ENCODE results near the gene ATP2A2. TPM values are rescaled to one million over a fixed set of nuclear protein-coding genes. Genes with fewer than 3 reads are reported as not detected.

ATP2A2 gene
- total RNA-seq, 1 experiment from 2014 or later: 174 TPM

GRCh38 chr12:110354172-110354780 is 73.2 kb downstream of the ATP2A2 start:
- CTCF ChIA-PET: interaction anchor here (0.6 to 1.1 kb wide), 2 partner anchors 77 to 91 kb away, joined by 3 to 5 read pairs; no protein-coding TSS in a partner anchor
- Histone ChIP-seq H4K20me1 (ENCODE audit: low read length) (no peaks in the 10 kb centered on the region), H3K79me2 (ENCODE audit: low read length) (no peaks in the 10 kb centered on the region), H3K4me2 (ENCODE audit: low read length) (no peak overlapping the region), H2AFZ (ENCODE audit: low read length) (no peak overlapping the region), H3K27me3 (ENCODE audit: low read length) (no peaks in the 10 kb centered on the region), H3K27ac (ENCODE audit: low read length) (no peak overlapping the region), H3K9ac (ENCODE audit: low read length) (no peak overlapping the region), H3K36me3 (ENCODE audit: low read depth, low read length) (peaks cover 12% of the 10 kb centered on the region; the same call in 1 of the 2 replicates), H3K9me2 (replicated peaks; ENCODE audit: low read length) (no peaks in the 10 kb centered on the region), H3K4me1 (ENCODE audit: insufficient read depth, low read length) (no peaks in the 10 kb centered on the region), H3K4me3 (ENCODE audit: low read length) (no peak overlapping the region), H3K9me3 (ENCODE audit: low read length) (no peaks in the 10 kb centered on the region), H3F3A (ENCODE audit: low read length, unreplicated experiment) (no peaks in the 10 kb centered on the region)
- POLR2A ChIA-PET (ENCODE audit: unreplicated experiment): interaction anchor here (0.6 kb wide), 1 partner anchor 216 kb away, joined by 3 read pairs; no protein-coding TSS in a partner anchor
- no peak for ATAC-seq
- intact Hi-C loops (cut with micrococcal nuclease): no loop called here
- BruUV-seq (replicated peaks): no TSS peak
- TF ChIP-seq CTCF (conservative IDR thresholded peaks at IDR 0.05; ENCODE audit: low read depth, low read length) (no peak), EZH2 (IDR thresholded peaks at IDR 0.05; ENCODE audit: low read length, unreplicated experiment) (no peak), EZH2phosphoT487 (IDR thresholded peaks at IDR 0.05; ENCODE audit: borderline replicate concordance, low read length) (no peak)
- DNase-seq: no peak

- Histone ChIP-seq H3K4me1 (ENCODE audit: insufficient read depth, low read length) (no peaks in the 10 kb centered on the region), H3K9ac (ENCODE audit: low read length) (no peak overlapping the region), H3K27me3 (ENCODE audit: low read length) (no peaks in the 10 kb centered on the region), H3K27ac (ENCODE audit: low read length) (no peak overlapping the region), H3K4me2 (ENCODE audit: low read length) (no peak overlapping the region), H3K79me2 (ENCODE audit: low read length) (no peaks in the 10 kb centered on the region), H4K20me1 (ENCODE audit: low read length) (no peaks in the 10 kb centered on the region), H3K9me3 (ENCODE audit: low read length) (no peaks in the 10 kb centered on the region), H2AFZ (ENCODE audit: low read length) (no peak overlapping the region), H3K9me2 (replicated peaks; ENCODE audit: low read length) (no peaks in the 10 kb centered on the region), H3K4me3 (ENCODE audit: low read length) (no peak overlapping the region), H3F3A (ENCODE audit: low read length, unreplicated experiment) (no peaks in the 10 kb centered on the region), H3K36me3 (ENCODE audit: low read depth, low read length) (peaks cover 8% of the 10 kb centered on the region; the same call in 1 of the 2 replicates)
- intact Hi-C loops (cut with micrococcal nuclease): loop anchor here (5.0 kb wide), 1 partner anchor 253 kb away; no protein-coding TSS in a partner anchor
- ChIA-PET POLR2A (ENCODE audit: unreplicated experiment) (no interaction called here), CTCF (interaction anchor here (1.2 kb wide), 1 partner anchor 15 kb away, joined by 6 read pairs; no protein-coding TSS in a partner anchor)
- no TSS peak for BruUV-seq (replicated peaks)
- TF ChIP-seq CTCF (conservative IDR thresholded peaks at IDR 0.05; ENCODE audit: low read depth, low read length): peak; percentile 62
- TF ChIP-seq EZH2 (IDR thresholded peaks at IDR 0.05; ENCODE audit: low read length, unreplicated experiment): no peak
- ATAC-seq (peak; percentile 51), DNase-seq (peak; percentile 47)
Measured at GRCh38 chr12:110355073-110355472, 74.0 kb downstream of the ATP2A2 start.
